ENCODE results near the gene FKBP1A.

FKBP1A gene

GRCh38 chr20:1320902-1321653 is 71.8 kb downstream of the FKBP1A start:
- DNase-seq: no peak

GRCh38 chr20:1320016-1320415 is 72.8 kb downstream of the FKBP1A start:
- DNase-seq: no peak

GRCh38 chr20:1319462-1319861 is 73.4 kb downstream of the FKBP1A start:
- no peak for DNase-seq

- no peak for DNase-seq
Observed at GRCh38 chr20:1319051-1319450, 73.8 kb downstream of the FKBP1A start.
